NCI-H1105 treated with DMSO at 0.1 percent for 48 hours (cell line): Measurements from ENCODE around the gene TBL3.
A peak's percentile ranks its signal among the peaks of the same experiment; 100 is the strongest.
"Not testable (repeated sequence)": the region's sequence is repeated elsewhere in the genome, so short reads cannot be mapped to it uniquely, and the experiment has no call there.

Experiments used
- DNase-seq: peaks from one replicate; lab custom pipeline; 2025; lab: John Stamatoyannopoulos, UW

TBL3 gene

GRCh38 chr16:1999866-2000514, 28.1 kb downstream of the TBL3 start:
- no peak for DNase-seq

GRCh38 chr16:2001035-2001434, 29.2 kb downstream of the TBL3 start:
- DNase-seq = no peak

DNA sequence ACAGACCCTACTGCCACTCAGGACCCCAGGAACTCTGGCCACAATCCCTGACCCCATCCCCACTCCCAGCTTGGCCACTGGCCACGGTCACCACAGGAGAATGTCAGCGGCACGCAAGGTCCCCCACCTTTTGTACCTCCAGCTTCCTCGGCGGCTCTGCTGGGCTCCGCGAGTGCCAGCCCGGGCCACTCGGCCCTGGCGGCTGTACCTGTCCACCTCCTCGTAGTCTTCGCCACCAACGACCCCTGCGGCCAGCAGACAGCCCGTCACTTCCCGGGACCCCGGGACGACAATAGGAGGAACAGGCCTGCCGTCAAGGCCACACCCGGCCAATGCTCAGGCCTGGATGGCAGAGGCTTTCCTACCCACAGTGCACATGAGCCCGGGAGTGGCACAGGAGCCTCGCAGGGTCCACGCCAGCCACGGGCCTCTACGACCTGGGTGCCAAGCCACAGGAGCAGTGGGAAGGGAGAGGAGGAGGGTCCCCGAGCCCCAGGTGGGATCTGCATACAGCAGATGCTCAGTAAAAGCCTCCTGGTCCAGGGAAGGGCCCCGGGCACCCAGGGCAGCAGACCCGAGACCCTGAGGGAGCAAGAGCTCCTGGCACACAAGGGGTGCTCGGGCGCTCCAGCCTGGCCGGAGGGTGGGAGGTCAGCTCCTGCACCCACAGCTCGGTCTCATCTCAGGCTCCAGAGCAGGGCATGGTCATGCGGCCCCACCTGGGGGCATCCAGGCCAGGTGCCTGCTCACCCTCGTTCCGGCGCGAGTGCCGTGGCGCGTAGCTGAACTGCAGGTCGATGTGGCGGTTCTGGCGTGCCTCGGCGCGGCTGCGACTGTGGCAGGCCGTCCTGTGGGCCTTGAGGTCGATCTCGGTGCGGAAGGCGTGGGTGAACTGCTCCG, 29.9 kb downstream of the TBL3 start:
- DNase-seq = no peak

GRCh38 chr16:2002406-2003230, 30.8 kb downstream of the TBL3 start:
- no peak for DNase-seq

DNA sequence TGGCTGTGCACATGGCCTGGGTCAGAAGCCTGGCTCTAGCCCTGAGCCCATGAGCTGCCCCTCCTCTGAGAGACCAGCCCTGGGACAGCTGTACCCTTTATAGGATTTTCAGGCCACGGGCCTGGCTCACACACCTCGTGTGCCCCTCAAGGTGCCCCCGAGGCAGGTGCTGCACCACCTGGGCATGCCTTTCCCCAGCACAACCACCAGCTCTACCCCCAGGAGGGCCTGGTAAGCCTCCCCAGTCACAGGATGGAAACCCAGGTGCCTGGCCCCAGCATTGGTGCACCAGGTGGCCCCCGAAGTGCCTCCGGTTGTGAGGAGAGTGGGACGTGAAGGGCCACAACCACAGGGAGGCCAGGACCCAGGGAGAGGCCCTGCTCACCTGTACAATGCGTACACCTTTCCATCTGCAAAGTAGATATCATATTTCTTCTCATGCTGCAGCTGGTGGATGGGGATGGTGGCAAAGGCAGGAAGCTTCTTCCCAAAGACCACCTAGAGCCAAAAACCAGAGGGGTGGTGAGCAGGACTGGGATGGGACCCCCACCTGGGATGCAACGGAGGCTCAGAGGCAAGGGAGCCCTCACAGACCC, 31.5 kb downstream of the TBL3 start:
- DNase-seq = no peak

- peak; percentile 78 for DNase-seq
Measured at GRCh38 chr16:2003827-2004641, 32.2 kb downstream of the TBL3 start.

DNA sequence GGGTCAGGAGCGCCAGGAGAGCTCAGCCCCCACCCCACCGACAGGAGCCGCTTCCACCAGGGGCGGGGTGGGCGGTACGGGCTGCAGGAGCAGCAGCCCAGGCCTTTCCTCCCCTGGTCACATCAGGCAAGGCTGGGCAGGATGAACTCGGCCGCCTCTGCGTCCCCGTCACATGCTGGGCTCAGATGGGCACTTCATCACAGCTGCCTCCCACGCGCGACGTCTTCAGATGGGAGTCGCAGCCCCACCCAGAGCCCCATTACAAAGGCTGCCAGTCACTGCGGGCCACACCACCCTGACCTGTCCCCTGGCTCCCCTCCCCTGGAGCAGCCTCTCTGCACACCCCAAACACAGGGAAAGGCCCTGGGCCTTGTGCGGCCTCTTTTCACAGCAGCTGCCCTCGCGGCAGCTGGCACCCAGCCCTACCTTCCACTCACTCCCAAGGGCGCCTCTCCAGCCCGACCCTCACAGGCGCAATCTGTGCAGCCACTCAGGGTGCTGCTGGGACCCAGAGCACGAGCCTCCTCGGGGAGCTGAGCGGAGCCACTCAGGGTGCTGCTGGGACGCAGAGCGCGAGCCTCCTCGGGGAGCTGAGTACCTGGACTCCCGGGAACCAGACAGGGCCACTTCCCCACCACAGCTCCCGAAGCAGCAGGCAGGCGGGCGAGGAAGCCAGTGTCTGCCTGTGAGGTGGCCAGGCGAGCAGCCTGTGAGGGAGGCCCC, 33.1 kb downstream of the TBL3 start:
- DNase-seq = no peak

DNA sequence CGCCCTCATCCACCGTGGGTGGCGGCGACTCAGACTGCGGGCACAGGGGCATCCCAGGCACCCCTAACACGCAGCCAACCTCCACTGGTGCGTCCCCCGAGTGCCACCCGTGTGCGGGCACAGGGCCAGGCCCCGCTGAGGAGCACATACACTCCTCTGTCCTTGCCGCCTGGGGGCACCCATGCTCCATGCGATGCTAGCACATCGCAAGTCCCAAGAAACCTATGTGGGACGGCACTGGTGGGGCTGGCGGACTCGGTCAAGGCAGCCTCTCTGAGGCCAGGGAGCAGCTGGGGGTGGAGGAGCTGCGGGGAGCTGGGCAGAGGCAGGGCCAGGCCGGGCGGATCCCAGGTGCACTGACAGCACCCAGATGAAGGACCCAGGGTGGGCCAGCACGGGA, 33.8 kb downstream of the TBL3 start:
- no peak for DNase-seq

DNA sequence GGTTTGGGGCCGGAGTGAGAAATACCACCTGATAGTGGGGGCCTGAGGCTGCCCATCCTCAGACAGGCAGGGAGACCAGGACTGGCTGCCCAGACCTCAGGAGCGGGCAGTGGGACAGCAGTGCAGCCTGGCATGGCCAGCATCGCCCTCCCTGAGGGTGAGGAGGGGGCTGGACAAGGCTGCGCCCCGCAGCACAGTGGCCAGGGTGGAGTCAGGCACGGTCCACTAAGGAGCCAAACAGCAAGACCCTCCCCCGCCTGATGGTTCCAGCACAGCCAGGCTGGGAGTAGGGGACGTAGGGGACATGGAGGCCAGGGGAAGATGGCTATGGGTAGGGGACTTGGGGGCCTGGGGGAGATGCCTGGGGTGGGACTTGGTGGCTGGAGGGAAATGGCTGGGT, 34.5 kb downstream of the TBL3 start:
- DNase-seq = no peak

- no peak for DNase-seq
Measured at GRCh38 chr16:2007081-2007836, 35.4 kb downstream of the TBL3 start.

- no peak for DNase-seq
Measured at GRCh38 chr16:2008009-2008526, 36.2 kb downstream of the TBL3 start.

GRCh38 chr16:2008631-2009163, 36.8 kb downstream of the TBL3 start:
- DNase-seq = no peak

GRCh38 chr16:2009164-2009711, 37.4 kb downstream of the TBL3 start:
- no peak for DNase-seq

DNA sequence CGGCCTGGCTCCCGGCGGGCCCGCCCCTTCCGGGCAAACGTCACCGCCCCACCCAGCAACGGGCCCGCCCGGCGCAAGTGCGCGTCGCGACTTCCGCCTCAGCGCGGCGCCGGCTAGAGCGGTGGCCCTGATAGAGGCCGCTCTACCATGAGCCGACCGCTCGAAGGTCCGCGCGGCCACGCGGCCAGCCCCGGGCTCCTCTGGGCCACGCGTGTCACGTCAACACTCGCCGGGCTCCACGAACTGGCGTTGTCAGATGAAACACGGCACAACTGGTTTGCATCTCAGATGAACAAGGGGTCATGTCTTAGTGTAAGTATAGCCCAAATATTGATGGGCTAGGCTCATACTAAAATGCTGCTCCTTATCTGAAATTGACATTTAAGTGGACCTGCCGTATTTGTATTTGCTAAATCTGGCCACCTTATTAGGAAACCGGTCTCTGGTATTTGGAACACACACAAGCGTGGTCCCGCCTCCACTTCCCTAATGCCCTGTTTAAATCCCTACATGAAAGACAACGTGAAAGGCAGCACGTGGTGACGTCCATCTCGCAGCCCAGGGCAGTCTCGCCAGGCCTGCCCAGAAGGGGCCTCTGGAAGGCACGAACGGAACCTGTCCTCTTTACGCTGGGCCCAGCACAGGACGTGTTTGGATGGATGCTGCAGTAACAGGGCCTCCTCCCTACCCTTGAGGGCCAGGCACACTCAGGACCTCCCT, 38.1 kb downstream of the TBL3 start, which contains the start of gene ZNF598:
ZNF598 (minus strand) TSS at position 31 of the 720 bp plus-strand sequence.
- peak; percentile 66 for DNase-seq

DNA sequence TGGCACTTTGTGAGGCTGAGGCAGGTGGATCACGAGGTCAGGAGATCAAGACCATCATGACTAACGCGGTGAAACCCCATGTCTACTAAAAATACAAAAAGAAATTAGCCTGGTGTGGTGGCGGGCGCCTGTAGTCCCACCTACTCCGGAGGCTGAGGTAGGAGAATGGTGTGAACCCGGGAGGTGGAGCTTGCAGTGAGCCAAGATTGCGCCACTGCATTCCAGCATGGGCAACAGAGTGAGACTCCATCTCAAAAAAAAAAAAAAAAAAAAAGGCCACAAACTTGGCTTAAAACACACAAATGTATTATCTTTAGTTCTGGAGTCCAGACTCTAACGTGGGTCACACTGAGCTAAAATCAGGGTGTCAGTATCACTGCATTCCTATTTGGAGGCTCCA, 39.9 kb downstream of the TBL3 start:
- DNase-seq = not testable (repeated sequence)

GRCh38 chr16:2013527-2013926, 41.7 kb downstream of the TBL3 start:
- DNase-seq = no peak

GRCh38 chr16:2015117-2015946, 43.5 kb downstream of the TBL3 start:
- no peak for DNase-seq

DNA sequence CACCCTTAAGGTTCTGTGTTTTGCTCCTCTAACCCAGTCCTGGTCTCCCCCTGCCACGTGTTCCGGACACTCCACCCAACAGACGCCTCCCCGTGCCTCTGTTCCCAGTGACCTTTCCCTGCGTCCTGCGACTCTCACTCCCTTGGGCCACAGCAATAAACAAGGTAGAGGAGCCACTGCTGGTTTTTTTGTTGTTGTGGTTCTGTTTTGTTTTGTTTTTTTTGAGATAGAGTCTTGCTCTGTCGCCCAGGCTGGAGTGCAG, 44.0 kb downstream of the TBL3 start:
- no peak for DNase-seq
